GM19099 (cell line): ENCODE results near the gene DIMT1.

Experiments used
- POLR2A ChIP-seq: IDR thresholded peaks from 3 replicates; pipeline ENCODE4 v1.6.1; 2011; ENCODE audit warnings: low read depth; ENCODE audit not compliant: insufficient read length; ENCODE audit errors: extremely low read depth

The DIMT1 gene

DNA sequence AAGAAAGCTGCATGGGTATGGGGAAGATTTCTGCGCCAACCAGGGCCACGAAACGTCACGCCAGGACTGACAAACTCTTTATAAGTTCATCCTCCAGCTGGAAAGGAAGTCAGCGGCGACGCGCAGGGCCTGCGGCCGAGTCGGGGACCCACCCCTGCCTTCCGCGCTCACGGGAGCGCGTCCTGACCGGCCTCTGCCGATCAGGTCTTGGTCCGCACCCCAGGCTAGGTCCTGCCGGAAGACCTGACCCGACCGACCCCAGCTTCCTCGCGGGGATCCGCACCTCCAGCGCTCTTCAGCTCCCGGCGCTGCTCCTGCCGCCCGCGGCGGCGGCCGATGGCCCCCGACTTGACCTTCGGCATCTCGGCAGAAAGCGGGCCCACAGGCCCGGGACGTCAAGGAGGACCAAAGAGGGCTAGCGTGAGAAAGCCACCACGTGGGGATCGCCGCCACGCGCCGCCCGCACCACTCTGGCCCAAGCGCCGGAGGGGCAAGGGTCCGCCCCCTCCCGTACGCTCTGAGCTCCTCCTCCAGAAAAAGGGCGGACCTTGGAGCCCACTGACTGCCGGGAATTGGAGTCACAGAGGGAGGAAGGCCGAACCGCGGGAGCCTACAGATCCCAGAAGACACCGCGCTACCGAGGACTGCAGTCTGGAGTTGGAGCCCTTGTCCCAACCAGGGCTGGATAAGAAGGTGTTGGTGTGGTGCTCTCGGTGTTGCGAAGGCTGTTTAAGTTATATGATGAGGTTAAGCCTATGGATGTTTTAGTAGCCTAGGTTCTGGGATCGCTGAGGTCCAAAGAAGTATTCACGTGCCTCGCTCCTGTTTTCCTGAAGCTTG is at the start of gene DIMT1:
DIMT1 (minus strand) TSS at position 495 of the 840 bp plus-strand sequence; CDS start at position 362, 133 bp downstream.
- TF ChIP-seq POLR2A: peak; percentile 92

- no peak for TF ChIP-seq POLR2A
These were observed 46.6 kb upstream of the DIMT1 start for GRCh38 chr5:62450259-62450658.

DNA sequence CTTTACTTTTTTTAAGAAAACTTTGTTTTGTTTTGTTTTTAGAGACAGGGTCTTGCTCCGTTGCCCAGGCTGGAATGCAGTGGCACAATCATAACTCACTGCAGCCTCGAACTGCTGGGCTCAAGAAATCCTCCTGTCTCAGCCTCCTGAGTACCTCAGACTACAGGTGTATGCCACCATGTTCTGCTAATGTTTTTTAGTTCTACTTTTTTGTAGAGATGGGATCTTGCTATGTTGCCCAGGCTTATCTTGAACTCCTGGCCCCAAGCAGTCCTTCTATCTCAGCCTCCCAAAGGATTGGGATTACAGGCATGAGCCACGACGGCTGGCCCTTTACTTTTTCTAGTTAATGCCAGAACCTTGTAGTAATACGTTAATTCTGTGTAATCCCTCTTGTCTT is 44.8 kb upstream of the DIMT1 start:
- TF ChIP-seq POLR2A: no peak

- no peak for TF ChIP-seq POLR2A
These were observed 28.9 kb upstream of the DIMT1 start for GRCh38 chr5:62432621-62433064.

DNA sequence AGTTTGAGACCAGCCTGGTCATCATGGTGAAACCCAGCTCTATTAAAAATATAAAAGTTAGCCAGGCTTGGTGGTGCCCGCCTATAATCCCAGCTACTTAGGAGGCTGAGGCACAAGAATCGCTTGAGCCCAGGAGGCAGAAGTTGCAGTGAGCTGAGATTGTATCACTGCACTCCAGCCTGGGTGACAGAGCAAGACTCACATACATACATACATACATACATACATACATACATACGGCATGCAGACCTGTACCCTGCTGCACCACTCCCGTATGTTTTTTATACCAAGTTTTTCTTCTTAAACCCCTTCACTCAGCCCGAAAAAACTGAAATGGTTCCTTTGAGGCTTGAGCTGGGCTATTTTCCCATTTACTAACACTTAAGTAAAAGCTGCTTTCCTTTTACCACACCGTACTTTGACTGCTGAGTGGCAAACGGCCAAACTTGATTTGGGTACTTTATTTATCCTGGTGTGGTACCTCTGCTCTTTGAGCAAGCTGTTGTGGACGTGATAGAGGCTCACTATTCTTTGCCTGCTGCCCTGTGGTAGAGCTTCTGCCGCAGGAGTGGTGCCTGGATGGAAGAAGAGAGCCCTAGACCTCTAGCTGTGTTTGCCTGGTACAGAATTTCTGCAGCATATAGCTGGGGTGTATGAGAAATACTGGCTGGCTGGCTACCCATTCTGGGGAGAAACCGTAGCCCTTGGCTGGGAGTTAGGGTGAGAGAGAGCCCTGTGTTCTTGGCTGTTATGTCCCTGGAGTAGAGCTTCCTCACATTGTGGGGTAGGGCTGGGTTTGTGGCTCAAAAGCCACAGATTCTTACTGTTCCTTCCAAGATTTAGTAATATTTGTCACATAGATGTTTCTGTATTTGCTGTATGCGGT is 28.3 kb upstream of the DIMT1 start:
- TF ChIP-seq POLR2A: no peak

GRCh38 chr5:62424763-62425162 is 21.1 kb upstream of the DIMT1 start:
- TF ChIP-seq POLR2A: no peak

DNA sequence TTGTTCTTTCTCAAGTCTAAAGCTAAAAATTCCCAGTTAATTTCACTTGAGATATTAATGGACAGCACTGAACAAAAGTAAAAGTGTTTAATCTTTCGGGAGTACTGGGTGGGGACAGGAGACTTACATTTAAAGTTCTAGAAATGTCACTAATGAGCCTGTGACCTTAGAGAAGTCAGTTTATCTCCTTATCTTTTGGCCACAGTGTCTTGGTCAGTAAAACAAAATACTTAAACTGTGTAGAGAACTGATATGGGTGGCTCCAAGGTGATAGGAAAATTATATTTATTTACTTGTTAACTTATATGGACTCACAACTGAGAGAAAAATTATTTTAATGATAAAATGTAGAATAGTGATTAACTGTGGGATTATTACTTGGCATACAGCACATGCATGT is 17.7 kb upstream of the DIMT1 start:
- TF ChIP-seq POLR2A: no peak

GRCh38 chr5:62419609-62420008 is 15.9 kb upstream of the DIMT1 start:
- TF ChIP-seq POLR2A: no peak

GRCh38 chr5:62418462-62419076 is 14.9 kb upstream of the DIMT1 start:
- TF ChIP-seq POLR2A: no peak

DNA sequence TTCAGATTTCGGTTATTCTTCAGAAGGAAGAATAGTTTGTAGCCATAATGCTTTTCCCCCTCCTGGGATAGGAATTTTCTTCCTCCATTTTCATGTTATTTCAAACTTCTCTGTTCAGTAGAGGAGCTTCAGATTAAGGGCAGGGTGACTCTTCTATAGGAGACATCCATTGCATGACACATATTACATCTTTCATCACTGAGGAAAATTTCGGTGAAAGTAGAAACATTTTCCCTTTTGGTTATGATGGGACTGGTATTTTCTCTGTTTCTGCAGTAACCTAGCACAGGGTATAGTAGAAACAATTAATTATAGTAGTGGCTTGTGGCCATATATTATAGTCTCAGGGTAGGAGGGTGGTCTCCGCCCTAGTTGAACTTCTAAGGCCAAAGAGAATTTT is 10.0 kb upstream of the DIMT1 start:
- no peak for TF ChIP-seq POLR2A

- TF ChIP-seq POLR2A: peak; percentile 90
These were observed 9.0 kb upstream of the DIMT1 start, which contains the start of gene IPO11 for GRCh38 chr5:62412549-62413329. TSS of gene IPO11 (plus strand) at chr5:62412763. CDS start at chr5:62437280, 24,517 bp downstream.

DNA sequence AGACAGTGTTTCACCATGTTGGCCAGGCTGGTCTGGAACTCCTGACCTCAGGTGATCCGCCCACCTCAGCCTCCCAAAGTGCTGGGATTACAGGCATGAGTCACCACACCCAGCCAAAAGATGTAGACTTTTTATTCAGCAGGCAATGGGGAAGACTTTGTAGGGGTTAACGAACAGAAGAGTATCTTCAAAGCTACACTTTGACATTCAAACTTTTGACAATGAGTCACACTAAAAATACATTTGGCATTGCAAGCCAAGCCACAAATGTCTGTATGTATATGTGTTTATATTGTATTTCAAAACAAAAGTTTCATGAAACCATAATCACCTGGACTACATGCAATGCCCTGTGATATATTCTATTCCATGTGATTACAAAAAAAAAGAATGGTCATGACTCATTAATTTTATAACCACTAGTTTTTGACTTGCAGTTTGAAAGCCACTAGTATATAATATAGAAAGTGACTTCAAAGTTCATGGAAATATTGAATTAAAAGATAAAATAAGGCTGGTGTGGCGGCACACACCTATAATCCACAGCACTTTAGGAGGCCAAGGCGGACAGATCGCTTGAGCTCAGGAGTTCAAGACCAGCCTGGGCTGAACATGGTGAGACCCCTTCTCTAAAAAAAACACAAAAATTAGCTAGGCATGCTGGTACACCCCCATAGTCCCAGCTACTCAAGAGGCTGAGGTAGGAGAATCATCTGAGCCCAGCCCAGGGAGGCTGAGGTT is 8.3 kb downstream of the DIMT1 start:
- TF ChIP-seq POLR2A: no peak

DNA sequence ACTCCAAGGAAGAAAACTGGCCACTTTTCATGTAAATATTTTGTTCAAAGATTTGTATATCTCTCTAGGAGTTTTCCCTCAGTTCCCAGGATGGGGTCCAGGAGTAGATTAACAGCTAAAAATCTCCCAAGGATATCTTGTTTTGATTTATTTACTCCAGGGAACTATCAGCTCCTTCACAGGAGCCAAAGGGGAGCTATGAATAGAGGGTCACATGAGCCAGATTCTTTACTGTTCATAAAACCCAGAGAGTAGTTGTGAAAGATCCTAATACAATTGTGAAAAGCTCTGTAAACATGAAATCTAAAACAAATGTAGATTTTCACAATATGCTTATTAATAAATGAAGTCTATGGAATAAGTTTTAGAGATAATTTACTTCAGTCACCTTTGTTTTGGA is 16.9 kb downstream of the DIMT1 start:
- TF ChIP-seq POLR2A: no peak
